Dendritic cell treated with granulocyte-macrophage colony-stimulating factor and Interleukin-4, amounts not matched to agents 40 ng/mL and 50 ng/mL, for 4 days (primary cell): ENCODE measurements around the gene C4orf50.

Experiments
- H3K27ac Mint-ChIP-seq: one replicate; pipeline ENCODE4 v1.8.0; 2022; ENCODE audit warnings: mild to moderate bottlenecking, mixed read lengths
- H3K27me3 Mint-ChIP-seq: one replicate; pipeline ENCODE4 v1.8.0; 2022; ENCODE audit warnings: mild to moderate bottlenecking, mixed read lengths
- H3K36me3 Mint-ChIP-seq: one replicate; pipeline ENCODE4 v1.8.0; 2022; ENCODE audit warnings: low read depth, mixed read lengths
- H3K4me1 Mint-ChIP-seq: one replicate; pipeline ENCODE4 v1.8.0; 2022; ENCODE audit warnings: low read depth, mixed read lengths
- H3K4me3 Mint-ChIP-seq: one replicate; pipeline ENCODE4 v1.8.0; 2022; ENCODE audit warnings: mild to moderate bottlenecking, moderate library complexity, mixed read lengths
- H3K9me3 Mint-ChIP-seq: one replicate; pipeline ENCODE4 v1.8.0; 2022; ENCODE audit warnings: mixed read lengths
- intact Hi-C: fragments of 100-400 bp; cut with micrococcal nuclease; formaldehyde crosslinking; loops from one replicate; pipeline ENCODE4 v1.15.0; 2022

Gene C4orf50

DNA sequence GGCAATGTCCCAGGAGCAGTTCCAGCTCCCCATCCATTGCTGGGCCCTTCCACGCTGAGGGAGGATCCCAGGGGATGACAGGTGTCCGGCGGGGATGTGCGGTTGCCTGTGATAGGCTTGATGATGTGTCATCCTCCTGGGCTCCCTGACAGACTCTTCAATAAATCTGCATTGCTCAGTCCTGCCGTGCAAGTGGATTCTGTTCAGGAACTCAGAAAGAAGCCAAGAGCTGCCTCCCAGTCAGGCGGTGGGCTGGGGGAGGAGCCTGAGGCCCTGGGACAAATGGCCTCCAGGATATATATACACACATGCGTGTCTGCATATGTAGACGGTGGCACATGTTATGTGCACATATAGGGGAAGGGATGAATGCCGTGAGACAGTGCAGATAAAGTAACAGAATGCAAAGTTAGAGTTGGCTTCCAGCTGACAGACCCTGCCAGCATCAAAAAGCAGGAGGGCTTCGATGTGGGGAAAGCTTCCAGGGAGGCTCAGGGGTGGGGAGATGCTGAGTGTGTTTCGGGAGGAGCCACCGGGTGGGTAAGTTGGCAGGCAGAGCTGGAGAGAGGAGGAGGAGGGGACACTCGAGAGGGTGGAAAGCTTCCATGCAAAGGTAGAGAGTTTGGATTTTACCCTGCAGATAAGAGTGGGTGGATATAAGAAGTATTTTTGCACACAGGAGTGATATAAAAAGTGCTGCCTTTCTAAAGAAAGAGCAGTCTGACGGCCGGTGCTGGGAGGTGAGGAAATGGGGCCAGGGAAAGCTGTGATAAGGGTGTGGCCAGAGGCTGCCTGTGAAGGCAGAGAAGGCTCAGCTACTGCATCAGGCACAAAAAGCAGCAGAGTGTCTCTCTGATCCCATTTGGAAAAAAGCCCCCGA is 96.9 kb downstream of the C4orf50 start:
- no peaks in the 10 kb centered on the region for H3K4me1 Mint-ChIP-seq
- no peak overlapping the region for H3K4me3 Mint-ChIP-seq
- H3K27me3 Mint-ChIP-seq, result peaks cover 12% of the 10 kb centered on the region
- no peaks in the 10 kb centered on the region for H3K36me3 Mint-ChIP-seq
- H3K27ac Mint-ChIP-seq, result no peak overlapping the region
- no peaks in the 10 kb centered on the region for H3K9me3 Mint-ChIP-seq
- intact Hi-C loops, result no loop called here

DNA sequence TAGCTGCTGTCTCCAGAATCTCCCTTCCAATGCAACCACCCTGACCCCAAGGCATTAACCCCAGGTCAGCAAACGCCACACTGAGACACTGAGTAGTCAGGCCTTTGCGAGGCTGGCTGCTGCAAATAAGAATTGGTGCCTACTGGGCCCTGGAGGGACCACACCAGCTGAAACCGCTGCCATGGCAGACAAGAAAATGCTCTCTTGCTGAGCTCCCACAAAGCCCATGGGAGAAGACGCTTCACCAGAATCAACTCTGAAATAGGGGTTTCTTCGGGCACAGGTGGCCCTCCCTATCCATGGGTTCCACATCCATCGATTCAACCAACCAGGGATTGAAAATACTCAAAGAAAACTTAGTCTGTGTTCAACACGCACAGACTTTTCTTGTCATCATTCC is 98.7 kb downstream of the C4orf50 start:
- no peaks in the 10 kb centered on the region for H3K36me3 Mint-ChIP-seq
- no peak overlapping the region for H3K27ac Mint-ChIP-seq
- H3K4me3 Mint-ChIP-seq, result no peak overlapping the region
- no peaks in the 10 kb centered on the region for H3K4me1 Mint-ChIP-seq
- no peaks in the 10 kb centered on the region for H3K9me3 Mint-ChIP-seq
- peaks cover 12% of the 10 kb centered on the region for H3K27me3 Mint-ChIP-seq
- intact Hi-C loops, result no loop called here

DNA sequence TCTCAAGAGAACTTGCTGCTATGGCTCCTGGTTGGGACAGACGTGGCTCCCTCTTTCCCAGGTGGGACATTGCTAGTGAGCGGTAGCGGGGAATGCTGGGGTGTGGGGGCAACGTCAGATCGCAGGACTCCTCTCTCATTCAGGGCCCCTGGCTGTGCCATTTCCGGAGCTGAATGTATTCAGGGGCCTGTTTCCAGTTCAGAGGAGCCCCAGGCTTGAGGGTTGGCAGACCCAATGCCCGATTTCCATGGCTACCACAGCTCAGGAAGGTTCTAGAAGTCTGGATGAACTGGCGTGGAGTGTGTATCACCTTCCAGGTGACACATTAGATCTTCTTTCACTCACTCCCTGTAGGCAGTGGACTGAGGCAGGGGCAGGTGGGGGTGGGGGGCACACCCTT is 99.2 kb downstream of the C4orf50 start:
- intact Hi-C loops, result no loop called here
- H3K27me3 Mint-ChIP-seq, result peaks cover 12% of the 10 kb centered on the region
- no peaks in the 10 kb centered on the region for H3K36me3 Mint-ChIP-seq
- H3K9me3 Mint-ChIP-seq, result no peaks in the 10 kb centered on the region
- no peaks in the 10 kb centered on the region for H3K4me1 Mint-ChIP-seq
- no peak overlapping the region for H3K27ac Mint-ChIP-seq
- no peak overlapping the region for H3K4me3 Mint-ChIP-seq

DNA sequence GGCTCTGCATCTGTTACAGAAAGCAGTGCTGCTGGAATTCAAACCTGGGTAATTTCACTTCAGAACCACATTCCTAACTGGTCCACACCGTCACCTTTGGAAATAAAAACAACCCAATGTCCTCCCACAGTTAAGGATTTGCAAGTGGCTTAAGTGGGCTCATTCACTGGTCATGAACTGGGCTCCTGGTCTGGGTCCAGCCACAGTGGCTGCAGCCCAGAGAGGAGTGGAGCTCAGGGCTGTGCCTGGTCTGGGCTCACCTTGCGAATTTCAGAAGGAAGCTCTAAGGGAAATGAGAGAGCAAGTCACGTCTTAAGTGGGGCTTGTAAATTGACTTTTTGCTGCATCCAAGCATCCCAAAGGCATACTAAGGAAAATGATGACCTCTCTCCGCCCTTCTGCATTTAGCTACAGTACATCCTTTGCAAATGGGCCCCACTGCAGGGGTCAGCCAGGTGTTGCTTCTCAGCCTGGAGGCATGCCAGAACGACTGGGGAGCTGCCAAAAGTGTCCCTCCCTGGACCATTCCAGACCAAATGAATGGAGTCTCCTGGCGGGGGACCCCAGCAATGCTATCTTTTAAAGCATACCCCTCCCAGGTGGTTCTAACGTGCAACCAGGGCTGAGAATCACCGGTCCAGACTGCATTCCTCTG is 99.8 kb downstream of the C4orf50 start:
- Mint-ChIP-seq H3K27me3 (peaks cover 12% of the 10 kb centered on the region), H3K9me3 (no peaks in the 10 kb centered on the region), H3K4me1 (no peaks in the 10 kb centered on the region), H3K4me3 (no peak overlapping the region), H3K36me3 (no peaks in the 10 kb centered on the region), H3K27ac (no peak overlapping the region)
- intact Hi-C loops, result no loop called here

DNA sequence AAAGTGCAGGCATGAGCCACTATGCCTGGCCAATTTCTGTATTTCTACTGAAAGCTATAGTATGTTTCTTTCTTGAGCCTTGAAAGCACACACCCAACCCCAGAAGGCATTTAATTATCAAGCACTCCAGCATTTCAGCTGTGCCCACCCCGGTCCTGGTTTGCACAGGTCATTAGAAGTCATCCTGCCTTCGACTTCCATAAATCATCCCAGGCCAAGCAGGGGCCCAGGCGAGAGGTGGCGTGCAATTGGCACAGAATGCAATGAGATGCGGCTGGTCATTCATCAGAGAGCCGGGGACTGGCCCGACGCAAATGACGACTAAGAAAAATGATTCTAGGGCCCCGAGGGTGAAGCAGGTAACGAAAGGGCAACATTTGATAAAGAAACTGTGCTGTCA is 100.6 kb downstream of the C4orf50 start:
- H3K9me3 Mint-ChIP-seq, result no peaks in the 10 kb centered on the region
- no peak overlapping the region for H3K4me3 Mint-ChIP-seq
- no peaks in the 10 kb centered on the region for H3K4me1 Mint-ChIP-seq
- H3K27ac Mint-ChIP-seq, result no peak overlapping the region
- no peaks in the 10 kb centered on the region for H3K36me3 Mint-ChIP-seq
- peaks cover 12% of the 10 kb centered on the region for H3K27me3 Mint-ChIP-seq
- intact Hi-C loops, result no loop called here

DNA sequence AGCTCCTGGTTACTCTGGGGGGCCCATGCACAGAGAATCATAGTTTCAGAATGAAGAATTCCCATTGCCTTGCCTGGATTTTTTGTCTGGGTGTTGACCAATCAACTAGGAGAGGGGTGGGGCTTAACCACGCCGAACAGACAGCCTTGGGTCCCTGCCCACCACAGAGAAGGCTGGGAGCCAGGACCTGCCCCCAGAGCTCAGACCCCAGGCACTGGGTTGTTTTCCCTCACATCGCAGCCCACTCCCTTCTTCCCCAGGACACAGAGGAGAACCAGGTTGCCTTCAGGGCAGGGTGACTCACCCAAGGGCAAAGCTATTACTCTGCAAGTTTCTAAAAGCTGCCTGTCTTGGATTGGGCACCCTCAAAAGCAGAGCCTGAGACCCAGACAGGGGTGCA is 102.0 kb downstream of the C4orf50 start:
- H3K4me3 Mint-ChIP-seq, result no peak overlapping the region
- H3K4me1 Mint-ChIP-seq, result no peaks in the 10 kb centered on the region
- intact Hi-C loops, result no loop called here
- H3K9me3 Mint-ChIP-seq, result no peaks in the 10 kb centered on the region
- H3K27me3 Mint-ChIP-seq, result peaks cover 8% of the 10 kb centered on the region
- H3K36me3 Mint-ChIP-seq, result no peaks in the 10 kb centered on the region
- no peak overlapping the region for H3K27ac Mint-ChIP-seq

DNA sequence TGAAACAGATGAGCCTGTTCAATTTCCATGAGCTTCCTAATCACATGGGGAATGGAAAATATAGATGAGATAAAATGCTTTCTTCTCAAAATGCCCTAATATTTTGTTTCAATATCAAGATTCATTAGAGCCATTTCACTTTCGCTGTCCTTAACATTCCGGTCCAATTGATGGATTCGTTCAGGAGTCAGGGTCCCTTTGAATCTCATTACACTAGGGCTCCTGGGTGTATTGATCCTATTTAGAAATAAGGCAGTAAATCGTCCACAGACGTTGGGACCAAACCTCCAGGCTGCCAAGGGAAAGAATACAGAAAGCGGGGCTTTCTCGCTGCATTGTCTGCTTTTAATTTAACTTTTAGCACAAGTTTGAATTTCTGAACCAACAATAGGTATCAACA is 104.8 kb downstream of the C4orf50 start:
- Mint-ChIP-seq H3K9me3 (no peaks in the 10 kb centered on the region), H3K36me3 (no peaks in the 10 kb centered on the region), H3K4me1 (no peaks in the 10 kb centered on the region), H3K4me3 (no peak overlapping the region), H3K27me3 (no peaks in the 10 kb centered on the region), H3K27ac (no peak overlapping the region)
- intact Hi-C loops, result no loop called here

DNA sequence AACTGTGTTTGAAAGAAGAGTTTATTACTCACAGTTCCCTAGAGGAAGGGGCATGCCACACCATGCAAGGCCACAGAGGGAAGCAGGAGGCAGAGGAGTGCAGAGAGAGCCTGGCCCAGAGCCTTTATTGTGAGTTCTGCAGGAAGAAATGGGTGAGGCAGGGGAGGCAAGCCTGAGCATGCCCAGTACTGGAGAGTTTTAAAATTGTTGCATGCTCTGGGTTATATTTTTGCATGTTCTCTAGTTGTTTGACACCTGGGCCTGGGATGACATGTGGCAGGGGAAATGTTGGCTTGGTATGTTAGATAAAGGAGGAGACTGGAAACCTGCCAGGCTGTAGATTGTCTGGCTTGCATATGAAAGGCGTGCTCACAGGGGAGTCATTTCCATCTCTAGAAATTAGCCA is 105.6 kb downstream of the C4orf50 start:
- Mint-ChIP-seq H3K4me3 (no peak overlapping the region), H3K27ac (no peak overlapping the region), H3K9me3 (no peaks in the 10 kb centered on the region), H3K27me3 (peaks cover 4% of the 10 kb centered on the region), H3K4me1 (no peaks in the 10 kb centered on the region), H3K36me3 (no peaks in the 10 kb centered on the region)
- intact Hi-C loops, result no loop called here

DNA sequence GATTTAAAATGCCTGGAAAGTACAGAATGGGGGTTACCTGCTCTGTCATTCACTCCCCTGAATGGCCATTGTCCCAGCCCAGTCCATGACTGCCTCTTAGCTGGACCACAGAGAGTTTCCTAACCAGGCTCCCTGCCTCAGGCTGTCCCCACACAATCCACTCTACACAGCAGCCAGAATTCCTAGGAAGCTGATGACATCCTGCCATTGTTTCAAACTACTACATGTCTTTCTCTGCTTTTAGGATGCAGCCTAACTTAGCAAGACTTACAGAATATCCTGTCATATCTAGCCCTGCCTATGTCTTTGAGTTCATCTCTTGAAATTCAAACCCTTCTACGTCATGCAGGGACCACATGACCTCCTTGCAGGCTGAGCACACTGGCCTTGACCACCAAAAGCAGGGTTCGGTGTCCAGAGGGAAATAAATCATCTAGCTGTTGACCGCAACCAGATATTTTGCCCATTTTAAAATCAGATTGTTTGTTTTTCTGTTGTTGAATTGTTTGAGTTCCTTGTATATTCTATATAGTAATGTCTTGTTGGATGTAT is 109.3 kb downstream of the C4orf50 start:
- Mint-ChIP-seq H3K4me1 (no peaks in the 10 kb centered on the region), H3K9me3 (no peaks in the 10 kb centered on the region), H3K27me3 (peaks cover 20% of the 10 kb centered on the region), H3K27ac (no peak overlapping the region), H3K4me3 (no peak overlapping the region), H3K36me3 (no peaks in the 10 kb centered on the region)
- intact Hi-C loops, result no loop called here

DNA sequence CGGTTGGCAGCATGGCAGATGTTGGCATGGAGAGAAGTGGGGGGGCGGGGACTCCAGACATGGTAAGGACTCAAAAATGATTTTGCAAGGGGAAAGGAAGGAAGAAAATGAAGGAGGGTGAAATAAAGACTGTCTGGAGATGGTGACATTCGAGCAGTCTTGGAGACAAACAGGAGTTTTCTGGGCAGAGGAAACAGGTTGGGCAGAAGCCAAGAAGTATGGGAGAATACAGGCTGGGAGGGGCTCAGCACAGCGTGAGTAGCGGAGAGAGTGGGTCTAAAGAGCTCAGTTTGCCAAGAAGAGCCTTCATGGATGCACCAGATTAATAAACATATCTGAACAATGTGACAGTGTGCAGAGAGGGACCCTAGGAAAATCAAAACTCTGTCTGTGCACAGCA is 112.0 kb downstream of the C4orf50 start:
- H3K27me3 Mint-ChIP-seq, result peaks cover 23% of the 10 kb centered on the region
- H3K36me3 Mint-ChIP-seq, result no peaks in the 10 kb centered on the region
- H3K9me3 Mint-ChIP-seq, result no peaks in the 10 kb centered on the region
- no peaks in the 10 kb centered on the region for H3K4me1 Mint-ChIP-seq
- H3K27ac Mint-ChIP-seq, result no peak overlapping the region
- no peak overlapping the region for H3K4me3 Mint-ChIP-seq
- intact Hi-C loops, result no loop called here

DNA sequence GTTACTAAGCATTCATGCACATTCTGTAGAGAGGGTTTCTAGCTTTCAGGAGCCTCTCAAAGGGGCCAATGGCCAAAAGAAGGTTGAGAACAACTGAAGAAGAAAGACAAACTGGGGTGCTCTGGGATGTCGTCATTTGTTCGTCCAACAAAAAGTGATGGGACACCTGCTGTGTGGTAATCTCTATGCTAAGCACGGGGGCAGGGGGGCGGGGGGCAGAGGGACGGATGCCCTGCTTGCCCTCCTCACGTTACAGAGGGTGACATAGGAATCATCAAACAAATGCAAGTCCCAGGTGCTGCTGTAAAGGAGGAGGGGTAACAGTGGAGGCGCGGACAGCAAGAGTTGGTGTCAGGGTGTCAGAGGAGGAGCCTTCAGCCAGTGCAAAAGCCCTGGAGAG is 112.5 kb downstream of the C4orf50 start:
- no peaks in the 10 kb centered on the region for H3K4me1 Mint-ChIP-seq
- peaks cover 25% of the 10 kb centered on the region for H3K27me3 Mint-ChIP-seq
- intact Hi-C loops, result no loop called here
- H3K36me3 Mint-ChIP-seq, result no peaks in the 10 kb centered on the region
- H3K9me3 Mint-ChIP-seq, result no peaks in the 10 kb centered on the region
- no peak overlapping the region for H3K27ac Mint-ChIP-seq
- no peak overlapping the region for H3K4me3 Mint-ChIP-seq

DNA sequence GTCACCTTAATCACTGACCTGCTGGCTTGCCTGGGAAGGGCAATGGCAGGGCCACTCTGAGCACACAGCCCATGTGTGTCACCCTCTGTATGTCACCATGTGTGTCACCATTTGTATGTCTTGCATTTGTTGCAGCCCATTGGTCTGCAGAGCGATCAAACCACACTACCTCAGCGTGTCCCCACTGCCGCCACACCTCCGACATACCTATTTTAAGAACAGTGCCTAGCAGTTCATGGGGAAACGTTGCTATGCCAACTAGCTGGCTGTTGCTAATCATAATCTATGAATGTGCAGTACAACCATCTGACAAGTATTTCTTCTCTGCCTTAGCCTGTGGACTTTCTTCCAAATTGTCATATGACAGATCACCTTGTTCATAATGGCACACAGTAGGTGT is 117.4 kb downstream of the C4orf50 start:
- intact Hi-C loops, result no loop called here
- H3K36me3 Mint-ChIP-seq, result no peaks in the 10 kb centered on the region

DNA sequence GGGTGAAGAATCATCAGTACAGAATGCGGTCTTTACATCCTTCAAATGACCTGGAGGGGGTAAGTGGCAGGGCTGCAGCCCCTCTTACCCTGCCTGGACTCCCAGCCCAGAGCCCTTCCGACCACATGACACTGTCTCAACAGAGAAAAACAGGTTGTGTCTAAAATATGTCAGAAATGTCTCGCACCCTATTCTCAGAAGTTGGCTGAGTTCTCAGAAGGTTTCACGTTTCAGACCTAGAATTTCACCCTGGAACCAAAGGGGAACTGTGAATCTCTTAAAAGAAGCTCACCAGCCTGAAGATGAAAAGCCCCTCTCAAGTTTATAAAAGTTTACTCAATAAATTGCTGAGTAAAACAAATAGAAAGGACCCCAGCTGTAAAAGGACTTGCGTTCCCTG is 118.3 kb downstream of the C4orf50 start:
- intact Hi-C loops, result no loop called here
- Mint-ChIP-seq H3K27ac (no peak overlapping the region), H3K4me3 (no peak overlapping the region), H3K4me1 (no peaks in the 10 kb centered on the region), H3K27me3 (peaks cover 29% of the 10 kb centered on the region), H3K36me3 (no peaks in the 10 kb centered on the region), H3K9me3 (no peaks in the 10 kb centered on the region)

More for the DNA sequence above, 117.4 kb downstream of the C4orf50 start:
- Mint-ChIP-seq H3K4me1 (no peaks in the 10 kb centered on the region), H3K4me3 (no peak overlapping the region), H3K9me3 (no peaks in the 10 kb centered on the region), H3K27me3 (peaks cover 25% of the 10 kb centered on the region), H3K27ac (no peak overlapping the region)

DNA sequence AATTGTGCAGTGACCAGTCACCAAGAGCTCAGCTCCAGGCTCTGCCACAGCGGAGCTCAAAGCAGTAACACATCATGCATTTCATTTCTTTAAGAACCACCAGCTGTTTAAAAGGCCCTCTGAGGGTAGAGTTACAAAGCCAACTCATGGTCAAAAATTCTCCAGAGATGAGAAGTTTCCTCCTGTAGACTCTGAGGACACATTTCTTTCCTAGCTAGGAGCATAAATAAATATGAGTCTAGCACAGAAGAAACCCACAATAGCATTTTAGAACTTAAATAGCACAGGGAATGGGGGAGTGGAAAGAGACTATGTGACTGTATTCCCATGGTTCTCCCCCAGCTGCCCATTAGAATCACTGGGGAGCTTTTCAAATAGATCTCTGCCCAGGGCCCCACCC is 118.8 kb downstream of the C4orf50 start:
- Mint-ChIP-seq H3K36me3 (no peaks in the 10 kb centered on the region), H3K9me3 (no peaks in the 10 kb centered on the region), H3K4me3 (no peak overlapping the region), H3K27ac (no peak overlapping the region), H3K4me1 (no peaks in the 10 kb centered on the region), H3K27me3 (peaks cover 31% of the 10 kb centered on the region)
- intact Hi-C loops, result no loop called here
